WTC11 (cell line): ENCODE measurements around the gene CITED1.

ENCODE experiments used
- ESRRA ChIP-seq: sonication (generic); formaldehyde crosslinking; IDR thresholded peaks from 2 replicates; pipeline ENCODE4 v1.8.1; 2022; ENCODE audit warnings: mild to moderate bottlenecking, missing genetic modification reagents, borderline replicate concordance
- FOXJ3 ChIP-seq: sonication (generic); formaldehyde crosslinking; IDR thresholded peaks from 2 replicates; pipeline ENCODE4 v1.9.0; 2021; ENCODE audit warnings: missing genetic modification reagents, mild to moderate bottlenecking, borderline replicate concordance
- FOXK1 ChIP-seq: sonication (generic); formaldehyde crosslinking; IDR thresholded peaks from 2 replicates; pipeline ENCODE4 v1.8.0; 2022; ENCODE audit warnings: mild to moderate bottlenecking, moderate library complexity, missing genetic modification reagents
- MAX ChIP-seq: sonication (generic); formaldehyde crosslinking; IDR thresholded peaks from 2 replicates; pipeline ENCODE4 v1.8.0; 2022; ENCODE audit warnings: mild to moderate bottlenecking, missing genetic modification reagents
- NR3C1 ChIP-seq: sonication (generic); formaldehyde crosslinking; conservative IDR thresholded peaks from 2 replicates; pipeline ENCODE4 v1.8.1; 2023; ENCODE audit warnings: low read depth, mild to moderate bottlenecking, missing genetic modification reagents
- SMAD3 ChIP-seq: sonication (generic); formaldehyde crosslinking; IDR thresholded peaks from 2 replicates; pipeline ENCODE4 v1.8.0; 2022; ENCODE audit warnings: missing genetic modification reagents, mild to moderate bottlenecking, borderline replicate concordance
- TEAD4 ChIP-seq: sonication (generic); formaldehyde crosslinking; IDR thresholded peaks from 2 replicates; pipeline ENCODE4 v1.8.0; 2022; ENCODE audit warnings: mild to moderate bottlenecking, missing genetic modification reagents
- ZNF317 ChIP-seq: sonication (generic); formaldehyde crosslinking; IDR thresholded peaks from 2 replicates; pipeline ENCODE4 v1.8.1; 2023; ENCODE audit warnings: low read depth, mild to moderate bottlenecking, moderate library complexity, missing genetic modification reagents, borderline replicate concordance
- TF ChIP-seq, protein P1 (sequence below): fragments of 200-600 bp; IDR thresholded peaks from 2 replicates; pipeline ENCODE4 v1.8.0; 2022; ENCODE audit warnings: antibody characterized with exemption

- TF ChIP-seq, protein P1, sequence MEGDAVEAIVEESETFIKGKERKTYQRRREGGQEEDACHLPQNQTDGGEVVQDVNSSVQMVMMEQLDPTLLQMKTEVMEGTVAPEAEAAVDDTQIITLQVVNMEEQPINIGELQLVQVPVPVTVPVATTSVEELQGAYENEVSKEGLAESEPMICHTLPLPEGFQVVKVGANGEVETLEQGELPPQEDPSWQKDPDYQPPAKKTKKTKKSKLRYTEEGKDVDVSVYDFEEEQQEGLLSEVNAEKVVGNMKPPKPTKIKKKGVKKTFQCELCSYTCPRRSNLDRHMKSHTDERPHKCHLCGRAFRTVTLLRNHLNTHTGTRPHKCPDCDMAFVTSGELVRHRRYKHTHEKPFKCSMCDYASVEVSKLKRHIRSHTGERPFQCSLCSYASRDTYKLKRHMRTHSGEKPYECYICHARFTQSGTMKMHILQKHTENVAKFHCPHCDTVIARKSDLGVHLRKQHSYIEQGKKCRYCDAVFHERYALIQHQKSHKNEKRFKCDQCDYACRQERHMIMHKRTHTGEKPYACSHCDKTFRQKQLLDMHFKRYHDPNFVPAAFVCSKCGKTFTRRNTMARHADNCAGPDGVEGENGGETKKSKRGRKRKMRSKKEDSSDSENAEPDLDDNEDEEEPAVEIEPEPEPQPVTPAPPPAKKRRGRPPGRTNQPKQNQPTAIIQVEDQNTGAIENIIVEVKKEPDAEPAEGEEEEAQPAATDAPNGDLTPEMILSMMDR, result no peak
- TF ChIP-seq SMAD3 (no peak), TEAD4 (CRISPR knock-in tag) (no peak), FOXK1 (no peak), ZNF317 (CRISPR knock-in tag) (no peak), ESRRA (CRISPR knock-in tag) (no peak), MAX (no peak), FOXJ3 (CRISPR knock-in tag) (no peak), NR3C1 (CRISPR knock-in tag) (no peak)
These were observed 34.3 kb upstream of the CITED1 start for GRCh38 chrX:72340041-72340440.
